Adipocyte (in vitro differentiated cells): ENCODE data around the gene GSTO1.

Source experiments
- DNase-seq: peaks from one replicate; pipeline ENCODE4 v3.0.0-alpha.2; 2015; ENCODE audit warnings: low read depth
- H3K27me3 ChIP-seq: replicated peaks from 2 replicates; pipeline ENCODE4 v1.7.0; 2013; ENCODE audit warnings: mild to moderate bottlenecking, low read length, moderate library complexity; ENCODE audit not compliant: control insufficient read depth, insufficient read depth
- H3K36me3 ChIP-seq: 2 replicates; pipeline ENCODE4 v1.7.0; 2013; ENCODE audit warnings: low read length, mild to moderate bottlenecking, moderate library complexity; ENCODE audit not compliant: control insufficient read depth, insufficient read depth, severe bottlenecking
- H3K4me1 ChIP-seq: 2 replicates; pipeline ENCODE4 v1.7.0; 2013; ENCODE audit warnings: mild to moderate bottlenecking, low read length, moderate library complexity; ENCODE audit not compliant: control insufficient read depth, insufficient read depth
- H3K4me3 ChIP-seq: 2 replicates; pipeline ENCODE4 v1.7.0; 2013; ENCODE audit warnings: mild to moderate bottlenecking, low read length, moderate library complexity
- H3K9ac ChIP-seq: 2 replicates; pipeline ENCODE4 v1.7.0; 2013; ENCODE audit warnings: mild to moderate bottlenecking, low read length, moderate library complexity
- H3K9me3 ChIP-seq: 2 replicates; pipeline ENCODE4 v1.7.0; 2013; ENCODE audit warnings: mild to moderate bottlenecking, low read length, moderate library complexity; ENCODE audit not compliant: control insufficient read depth

The GSTO1 gene

GRCh38 chr10:104281694-104282093, 27.0 kb downstream of the GSTO1 start:
- Histone ChIP-seq H3K27me3 (no peaks in the 10 kb centered on the region), H3K4me3 (no peak overlapping the region), H3K9me3 (no peaks in the 10 kb centered on the region), H3K4me1 (peaks cover 15% of the 10 kb centered on the region), H3K9ac (no peak overlapping the region), H3K36me3 (no peaks in the 10 kb centered on the region)
- DNase-seq = no peak

- H3K9me3 ChIP-seq = no peaks in the 10 kb centered on the region
- no peaks in the 10 kb centered on the region for H3K36me3 ChIP-seq
- peaks cover 19% of the 10 kb centered on the region for H3K4me1 ChIP-seq
- no peaks in the 10 kb centered on the region for H3K27me3 ChIP-seq
- no peak overlapping the region for H3K4me3 ChIP-seq
- no peak overlapping the region for H3K9ac ChIP-seq
- DNase-seq = no peak
Measured at GRCh38 chr10:104284846-104285245, 30.2 kb downstream of the GSTO1 start.

GRCh38 chr10:104286939-104287338, 32.2 kb downstream of the GSTO1 start:
- Histone ChIP-seq H3K9ac (no peak overlapping the region), H3K36me3 (no peaks in the 10 kb centered on the region), H3K27me3 (no peaks in the 10 kb centered on the region), H3K4me1 (peaks cover 23% of the 10 kb centered on the region), H3K4me3 (no peak overlapping the region), H3K9me3 (no peaks in the 10 kb centered on the region)
- DNase-seq = no peak

GRCh38 chr10:104288355-104288754, 33.7 kb downstream of the GSTO1 start:
- Histone ChIP-seq H3K9ac (no peak overlapping the region), H3K36me3 (no peaks in the 10 kb centered on the region), H3K4me1 (peaks cover 24% of the 10 kb centered on the region), H3K4me3 (no peak overlapping the region), H3K27me3 (no peaks in the 10 kb centered on the region), H3K9me3 (no peaks in the 10 kb centered on the region)
- no peak for DNase-seq

GRCh38 chr10:104291439-104291951, 36.8 kb downstream of the GSTO1 start:
- DNase-seq = peak; percentile 96
- peak overlapping the region; percentile 61 for H3K9ac ChIP-seq
- H3K36me3 ChIP-seq = no peaks in the 10 kb centered on the region
- peak overlapping the region; percentile 70 for H3K4me3 ChIP-seq
- no peaks in the 10 kb centered on the region for H3K27me3 ChIP-seq
- H3K4me1 ChIP-seq = peaks cover 11% of the 10 kb centered on the region
- H3K9me3 ChIP-seq = no peaks in the 10 kb centered on the region

- Histone ChIP-seq H3K9ac (no peak overlapping the region), H3K36me3 (no peaks in the 10 kb centered on the region), H3K27me3 (no peaks in the 10 kb centered on the region), H3K4me1 (peaks cover 11% of the 10 kb centered on the region), H3K4me3 (no peak overlapping the region), H3K9me3 (no peaks in the 10 kb centered on the region)
- no peak for DNase-seq
Measured at GRCh38 chr10:104293011-104293410, 38.3 kb downstream of the GSTO1 start.

- no peak overlapping the region for H3K4me3 ChIP-seq
- H3K36me3 ChIP-seq = no peaks in the 10 kb centered on the region
- no peaks in the 10 kb centered on the region for H3K9me3 ChIP-seq
- no peaks in the 10 kb centered on the region for H3K27me3 ChIP-seq
- DNase-seq = no peak
- H3K4me1 ChIP-seq = peaks cover 8% of the 10 kb centered on the region
- H3K9ac ChIP-seq = no peak overlapping the region
Measured at GRCh38 chr10:104293781-104294321, 39.2 kb downstream of the GSTO1 start.

- Histone ChIP-seq H3K27me3 (no peaks in the 10 kb centered on the region), H3K4me3 (no peak overlapping the region), H3K9ac (no peak overlapping the region), H3K4me1 (peaks cover 22% of the 10 kb centered on the region), H3K9me3 (no peaks in the 10 kb centered on the region), H3K36me3 (no peaks in the 10 kb centered on the region)
- DNase-seq = no peak
Measured at GRCh38 chr10:104296687-104297436, 42.2 kb downstream of the GSTO1 start.

- no peaks in the 10 kb centered on the region for H3K36me3 ChIP-seq
- H3K27me3 ChIP-seq = no peaks in the 10 kb centered on the region
- no peak overlapping the region for H3K4me3 ChIP-seq
- DNase-seq = peak; percentile 42
- H3K4me1 ChIP-seq = peaks cover 20% of the 10 kb centered on the region
- H3K9me3 ChIP-seq = no peaks in the 10 kb centered on the region
- no peak overlapping the region for H3K9ac ChIP-seq
Measured at GRCh38 chr10:104297697-104298660, 43.3 kb downstream of the GSTO1 start.

- Histone ChIP-seq H3K27me3 (no peaks in the 10 kb centered on the region), H3K9me3 (no peaks in the 10 kb centered on the region), H3K9ac (no peak overlapping the region), H3K4me1 (peaks cover 19% of the 10 kb centered on the region), H3K4me3 (peak overlapping the region; percentile 27), H3K36me3 (no peaks in the 10 kb centered on the region)
- DNase-seq = no peak
Measured at GRCh38 chr10:104299031-104299904, 44.6 kb downstream of the GSTO1 start.
